Stimulated activated naive B cell treated with anti-CD40 and anti-IgM and Interleukin-4, amounts not matched to agents 10 μg/mL and 1 μg/mL and 100 μg/mL, for 72 hours (primary cell): ENCODE measurements around the gene FBRSL1.

ENCODE experiments used
- ATAC-seq, 2 donors: fragments of 150-1000 bp; cut with Tn5 transposase; replicated peaks; 2 replicates each; pipeline ENCODE4 v1.10.0; 2021; ENCODE audit warnings: moderate library complexity in 1 of 2
- DNase-seq: peaks from one replicate; pipeline ENCODE4 v3.0.0; 2021
- H3K27ac Mint-ChIP-seq: one replicate; pipeline ENCODE4 v1.8.0; 2022; ENCODE audit warnings: mild to moderate bottlenecking, mixed read lengths
- H3K27me3 Mint-ChIP-seq, 2 donors: one replicate each; pipeline ENCODE4 v1.8.0; 2022; ENCODE audit warnings: mixed read lengths in 2 of 2
- H3K36me3 Mint-ChIP-seq, 2 donors: one replicate each; pipeline ENCODE4 v1.8.0; 2022; ENCODE audit warnings: mixed read lengths in 2 of 2, mild to moderate bottlenecking in 1 of 2
- H3K4me1 Mint-ChIP-seq, 2 donors: one replicate each; pipeline ENCODE4 v1.8.0; 2022; ENCODE audit warnings: mixed read lengths in 2 of 2, mild to moderate bottlenecking in 1 of 2
- H3K4me3 Mint-ChIP-seq, 2 donors: one replicate each; pipeline ENCODE4 v1.8.0; 2022; ENCODE audit warnings: mild to moderate bottlenecking in 2 of 2, mixed read lengths in 2 of 2, moderate library complexity in 1 of 2
- H3K9me3 Mint-ChIP-seq, 2 donors: one replicate each; pipeline ENCODE4 v1.8.0; 2022; ENCODE audit warnings: mixed read lengths in 2 of 2, mild to moderate bottlenecking in 1 of 2

FBRSL1 gene

DNA sequence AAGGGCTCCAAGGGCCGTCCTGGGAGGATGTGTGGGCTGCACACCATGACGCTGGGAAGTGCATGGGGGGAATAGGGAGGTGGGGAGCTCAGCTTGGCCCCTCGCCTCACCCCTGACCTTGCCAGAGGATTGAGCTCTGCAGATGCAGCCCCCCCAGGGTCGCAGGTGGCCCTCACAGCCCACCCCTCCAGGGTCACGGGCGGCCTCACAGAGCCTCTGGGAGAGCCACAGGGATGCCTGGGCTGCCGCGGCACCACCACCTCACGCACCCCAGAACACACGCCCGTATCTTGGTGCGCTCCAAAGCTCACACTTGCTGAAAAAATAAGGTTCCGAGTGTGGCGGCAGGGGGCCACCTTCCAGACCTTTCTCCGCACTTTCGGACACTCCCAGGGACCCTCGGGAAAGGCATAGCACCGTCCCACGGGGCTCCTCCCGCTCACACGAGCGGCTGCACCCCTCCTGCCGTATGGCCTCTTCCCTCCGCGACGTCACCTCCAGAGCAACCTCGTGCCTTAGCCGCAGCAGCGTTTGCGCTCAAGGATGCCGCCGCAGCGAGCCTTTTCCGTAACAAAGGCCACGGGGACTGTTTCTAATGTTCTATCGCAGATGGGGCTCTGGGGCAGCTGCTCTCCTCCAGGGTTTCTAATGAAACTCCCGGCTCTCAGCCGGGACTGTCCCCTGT is 9.9 kb upstream of the FBRSL1 start:
- H3K36me3 Mint-ChIP-seq = peaks cover 3 to 4% of the 10 kb centered on the region in 2 donors
- no peak overlapping the region for H3K27ac Mint-ChIP-seq
- ATAC-seq (no peak), DNase-seq (no peak)
- no peak overlapping the region for H3K4me3 Mint-ChIP-seq
- peaks cover 35 to 74% of the 10 kb centered on the region in 2 donors for H3K4me1 Mint-ChIP-seq
- H3K27me3 Mint-ChIP-seq = peaks cover 0 to 12% of the 10 kb centered on the region in 2 donors
- peaks cover 3 to 4% of the 10 kb centered on the region in 2 donors for H3K9me3 Mint-ChIP-seq

GRCh38 chr12:132480623-132481132 is 9.3 kb upstream of the FBRSL1 start:
- peaks cover 2 to 3% of the 10 kb centered on the region in 2 donors for H3K9me3 Mint-ChIP-seq
- H3K36me3 Mint-ChIP-seq = peaks cover 0 to 4% of the 10 kb centered on the region in 2 donors
- no peak for DNase-seq
- no peak for ATAC-seq
- no peak overlapping the region for H3K27ac Mint-ChIP-seq
- peaks cover 35 to 72% of the 10 kb centered on the region in 2 donors for H3K4me1 Mint-ChIP-seq
- no peak overlapping the region for H3K4me3 Mint-ChIP-seq
- H3K27me3 Mint-ChIP-seq = peaks cover 0 to 12% of the 10 kb centered on the region in 2 donors

GRCh38 chr12:132481345-132481744 is 8.6 kb upstream of the FBRSL1 start:
- no peak for DNase-seq
- Mint-ChIP-seq H3K4me3 (no peak overlapping the region), H3K27ac (no peak overlapping the region), H3K4me1 (peaks cover 33 to 66% of the 10 kb centered on the region in 2 donors), H3K9me3 (no peaks in the 10 kb centered on the region), H3K27me3 (peaks cover 0 to 6% of the 10 kb centered on the region in 2 donors), H3K36me3 (no peaks in the 10 kb centered on the region)
- no peak for ATAC-seq

DNA sequence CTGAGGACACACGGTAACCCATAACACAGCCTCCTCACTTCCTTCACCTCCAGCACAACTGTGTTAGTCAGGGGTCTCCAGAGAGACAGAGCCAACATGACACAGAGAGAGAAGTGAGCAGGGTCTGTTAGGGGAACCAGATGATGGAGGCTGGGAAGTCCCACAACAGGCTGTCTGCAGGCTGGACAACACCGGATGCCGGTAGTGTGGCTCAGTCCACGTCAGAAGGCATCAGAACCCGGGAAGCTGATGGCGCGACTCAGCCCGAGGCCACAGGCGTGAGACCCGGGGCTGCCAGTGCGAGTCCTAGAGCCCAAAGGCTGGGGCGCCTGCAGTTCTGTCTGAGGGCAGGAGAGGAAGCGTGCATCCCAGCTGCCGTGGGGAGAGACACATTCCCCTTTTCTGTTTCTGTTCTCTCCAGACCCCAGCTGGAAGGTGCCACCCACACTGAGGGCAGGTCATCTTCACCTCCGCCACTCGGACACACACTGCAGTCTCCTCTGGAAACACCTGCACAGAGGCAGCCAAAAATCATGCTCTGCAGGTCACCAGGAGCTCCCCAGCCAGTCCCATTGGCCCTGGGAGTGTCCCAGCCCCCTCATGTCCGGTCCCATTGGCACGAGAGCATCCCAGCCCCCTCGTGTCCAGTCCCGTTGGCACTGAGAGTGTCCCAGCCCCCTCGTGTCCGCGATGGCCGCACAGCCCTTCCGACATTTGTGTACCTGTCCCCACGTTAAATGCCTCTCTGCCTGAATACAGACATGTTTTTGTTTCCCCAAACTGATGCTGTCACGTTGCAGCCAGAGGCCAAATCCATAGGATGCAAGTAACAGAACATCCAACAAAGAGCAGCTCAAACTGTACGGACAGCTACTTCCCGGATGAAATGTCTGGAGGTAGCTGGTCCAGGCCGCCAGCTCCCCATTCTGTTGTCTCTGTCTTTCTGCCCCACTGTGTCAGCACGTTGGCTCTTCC is 7.9 kb upstream of the FBRSL1 start:
- Mint-ChIP-seq H3K27me3 (peaks cover 0 to 3% of the 10 kb centered on the region in 2 donors), H3K27ac (peak overlapping the region; percentile 44), H3K36me3 (no peaks in the 10 kb centered on the region), H3K4me3 (no peak overlapping the region), H3K9me3 (no peaks in the 10 kb centered on the region), H3K4me1 (peaks cover 29 to 64% of the 10 kb centered on the region in 2 donors)
- ATAC-seq = peak; percentile 66 to 80
- DNase-seq = no peak

DNA sequence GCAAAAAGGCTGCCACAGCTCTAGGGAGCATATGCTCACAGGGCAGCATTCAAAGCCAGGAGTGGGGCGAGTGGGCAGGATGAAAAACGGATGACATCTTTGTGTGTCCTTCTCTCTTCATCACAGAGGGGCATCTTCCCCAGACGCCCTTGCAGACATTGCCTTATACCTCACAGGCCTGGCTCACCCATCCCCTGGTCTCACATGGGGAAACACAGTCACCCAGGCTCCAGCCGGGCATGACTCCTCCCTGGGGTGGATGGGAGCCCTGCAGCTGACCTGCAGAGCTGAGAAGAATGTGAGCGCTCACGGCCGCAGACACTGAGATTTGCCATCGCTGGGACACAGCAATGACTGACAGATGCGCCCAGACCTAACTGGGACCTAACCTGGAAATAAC is 7.2 kb upstream of the FBRSL1 start:
- no peak for DNase-seq
- Mint-ChIP-seq H3K9me3 (no peaks in the 10 kb centered on the region), H3K36me3 (no peaks in the 10 kb centered on the region), H3K27me3 (no peaks in the 10 kb centered on the region), H3K4me1 (peaks cover 31 to 64% of the 10 kb centered on the region in 2 donors), H3K27ac (no peak overlapping the region), H3K4me3 (no peak overlapping the region)
- ATAC-seq = no peak

- Mint-ChIP-seq H3K36me3 (no peaks in the 10 kb centered on the region), H3K9me3 (no peaks in the 10 kb centered on the region)
- DNase-seq = no peak
Observed at GRCh38 chr12:132483208-132483607, 6.7 kb upstream of the FBRSL1 start.

DNA sequence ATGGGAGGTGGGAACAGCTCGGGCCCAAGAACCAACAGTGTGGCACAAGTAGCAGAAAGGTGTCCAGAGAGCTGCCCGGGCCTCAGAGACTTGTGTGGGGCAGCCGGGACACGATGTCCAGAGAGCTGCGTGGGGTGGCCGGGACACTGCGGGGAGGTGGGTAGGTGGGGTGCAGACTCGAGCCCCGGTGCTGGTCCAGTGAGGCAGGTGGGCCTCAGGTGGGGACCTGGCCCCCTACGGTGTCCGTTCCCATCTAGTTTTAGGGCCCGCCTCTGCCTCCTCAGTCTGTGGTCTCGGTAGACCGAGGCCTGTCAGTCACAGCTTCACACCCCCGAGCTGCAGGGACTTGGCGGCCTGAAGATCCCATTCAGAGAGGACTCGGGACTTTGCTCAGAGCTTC is 6.3 kb upstream of the FBRSL1 start:
- DNase-seq = no peak
- H3K4me3 Mint-ChIP-seq = no peak overlapping the region
- H3K27ac Mint-ChIP-seq = no peak overlapping the region
- H3K36me3 Mint-ChIP-seq = no peaks in the 10 kb centered on the region
- peaks cover 35 to 64% of the 10 kb centered on the region in 2 donors for H3K4me1 Mint-ChIP-seq
- no peaks in the 10 kb centered on the region for H3K9me3 Mint-ChIP-seq
- ATAC-seq = no peak
- no peaks in the 10 kb centered on the region for H3K27me3 Mint-ChIP-seq

More at GRCh38 chr12:132483208-132483607, 6.7 kb upstream of the FBRSL1 start:
- Mint-ChIP-seq H3K4me3 (no peak overlapping the region), H3K4me1 (peaks cover 35 to 64% of the 10 kb centered on the region in 2 donors), H3K27me3 (no peaks in the 10 kb centered on the region), H3K27ac (no peak overlapping the region)
- ATAC-seq = no peak

GRCh38 chr12:132484183-132484890 is 5.6 kb upstream of the FBRSL1 start:
- H3K27me3 Mint-ChIP-seq = no peaks in the 10 kb centered on the region
- peaks cover 39 to 63% of the 10 kb centered on the region in 2 donors for H3K4me1 Mint-ChIP-seq
- no peak for DNase-seq
- no peaks in the 10 kb centered on the region for H3K36me3 Mint-ChIP-seq
- H3K27ac Mint-ChIP-seq = no peak overlapping the region
- H3K4me3 Mint-ChIP-seq = no peak overlapping the region
- H3K9me3 Mint-ChIP-seq = no peaks in the 10 kb centered on the region
- ATAC-seq = no peak

DNA sequence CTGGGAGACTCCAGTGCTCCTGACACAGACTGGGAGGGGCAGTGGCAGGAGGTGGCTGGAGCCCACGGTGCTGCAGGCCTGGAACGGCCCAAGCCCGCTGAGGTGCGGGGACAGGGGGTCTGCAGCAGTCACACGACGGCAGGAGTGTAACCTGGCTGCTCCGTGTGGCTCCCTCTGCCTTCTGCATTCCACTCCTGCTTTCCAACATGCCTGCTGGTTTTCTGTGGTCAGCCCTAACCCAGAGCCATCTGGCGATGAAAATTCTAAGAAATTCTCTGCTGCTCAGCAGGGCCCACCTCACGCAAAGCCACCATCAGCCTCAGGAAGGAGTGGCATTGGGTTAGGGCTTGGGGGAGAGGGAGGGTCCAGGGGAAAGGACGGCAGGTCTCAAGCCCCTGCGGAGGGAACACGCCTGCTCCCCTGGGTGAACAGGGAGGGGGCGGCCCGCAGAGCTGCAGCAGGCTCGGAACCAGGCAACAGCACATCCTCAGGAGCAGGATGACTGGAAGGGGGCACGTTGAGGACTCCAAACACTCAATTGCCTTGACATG is 5.0 kb upstream of the FBRSL1 start:
- no peak for ATAC-seq
- Mint-ChIP-seq H3K27ac (no peak overlapping the region), H3K9me3 (no peaks in the 10 kb centered on the region)

DNA sequence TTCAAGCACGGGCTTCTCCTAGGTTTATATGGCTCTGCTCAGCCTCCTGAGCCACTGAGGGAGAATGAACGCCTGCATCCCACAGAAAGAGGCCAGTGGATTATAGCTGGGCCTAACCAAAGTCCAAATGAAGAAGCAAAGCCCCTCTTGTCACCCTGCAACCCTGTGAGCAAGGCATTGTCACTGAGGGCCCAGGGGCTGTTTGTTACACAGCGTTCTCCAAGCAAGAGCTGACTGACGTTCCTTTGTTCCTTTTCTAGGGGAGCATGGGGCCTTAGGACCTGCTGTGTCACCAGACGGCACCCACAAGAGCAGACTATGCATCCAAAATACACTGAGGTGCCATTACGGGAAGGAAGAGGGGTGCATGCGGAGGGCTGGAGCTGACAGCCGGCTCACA is 4.3 kb upstream of the FBRSL1 start:
- Mint-ChIP-seq H3K27ac (no peak overlapping the region), H3K36me3 (no peaks in the 10 kb centered on the region), H3K9me3 (no peaks in the 10 kb centered on the region), H3K27me3 (no peaks in the 10 kb centered on the region), H3K4me3 (no peak overlapping the region), H3K4me1 (peaks cover 39 to 58% of the 10 kb centered on the region in 2 donors)
- DNase-seq = no peak
- no peak for ATAC-seq

More for the DNA sequence above, 5.0 kb upstream of the FBRSL1 start:
- Mint-ChIP-seq H3K4me1 (peaks cover 39 to 58% of the 10 kb centered on the region in 2 donors), H3K36me3 (no peaks in the 10 kb centered on the region), H3K4me3 (no peak overlapping the region), H3K27me3 (no peaks in the 10 kb centered on the region)
- no peak for DNase-seq

DNA sequence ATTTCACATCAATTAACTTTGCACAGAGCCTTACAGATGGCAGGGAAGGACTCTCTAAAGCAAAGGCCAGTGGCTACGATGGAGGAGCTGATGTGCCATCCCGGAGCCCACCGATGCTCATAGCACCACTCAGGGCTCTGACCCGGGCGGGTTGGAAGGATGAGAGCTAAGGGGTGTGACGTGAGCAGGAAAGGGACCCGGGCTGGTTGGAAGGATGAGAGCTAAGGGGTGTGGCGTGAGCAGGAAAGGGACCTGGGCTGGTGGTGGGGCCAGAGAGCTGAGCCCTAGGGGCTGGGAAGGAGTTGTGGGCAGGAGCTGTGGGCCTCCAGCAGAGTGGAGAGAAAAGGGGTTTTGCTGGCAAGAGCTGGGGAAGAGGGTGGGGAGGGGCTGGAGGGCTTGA is 3.8 kb upstream of the FBRSL1 start:
- Mint-ChIP-seq H3K4me3 (no peak overlapping the region), H3K36me3 (peaks cover 0 to 2% of the 10 kb centered on the region in 2 donors), H3K27me3 (no peaks in the 10 kb centered on the region), H3K27ac (no peak overlapping the region), H3K4me1 (peaks cover 36 to 55% of the 10 kb centered on the region in 2 donors), H3K9me3 (no peaks in the 10 kb centered on the region)
- ATAC-seq = no peak
- DNase-seq = no peak

DNA sequence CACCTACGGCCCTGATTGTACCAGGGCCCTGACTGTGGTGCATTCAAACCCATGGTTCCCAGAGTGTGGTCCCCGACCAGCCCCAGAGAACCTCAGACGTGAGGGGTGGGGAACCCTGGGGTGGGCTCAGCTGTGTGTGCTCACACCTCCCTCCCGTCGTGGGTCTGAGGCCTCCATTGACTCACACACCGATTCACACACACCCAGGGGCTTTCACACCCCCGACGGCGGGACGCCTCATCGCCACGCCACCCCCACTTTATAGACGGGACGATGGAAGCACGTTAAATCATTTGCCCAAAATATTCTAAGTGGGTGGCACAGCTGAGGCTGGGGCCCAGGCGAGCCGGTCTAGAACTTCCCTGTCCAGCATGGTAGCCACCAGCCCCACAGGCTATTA is 3.4 kb upstream of the FBRSL1 start:
- H3K4me1 Mint-ChIP-seq = peaks cover 35 to 55% of the 10 kb centered on the region in 2 donors
- no peaks in the 10 kb centered on the region for H3K9me3 Mint-ChIP-seq
- peaks cover 0 to 2% of the 10 kb centered on the region in 2 donors for H3K36me3 Mint-ChIP-seq
- ATAC-seq (no peak), DNase-seq (no peak)
- H3K27me3 Mint-ChIP-seq = no peaks in the 10 kb centered on the region
- no peak overlapping the region for H3K4me3 Mint-ChIP-seq
- H3K27ac Mint-ChIP-seq = no peak overlapping the region

GRCh38 chr12:132487311-132487741 is 2.6 kb upstream of the FBRSL1 start:
- H3K4me1 Mint-ChIP-seq = peaks cover 36 to 55% of the 10 kb centered on the region in 2 donors
- peak overlapping the region; percentile 62 for H3K27ac Mint-ChIP-seq
- peaks cover 4 to 5% of the 10 kb centered on the region in 2 donors for H3K36me3 Mint-ChIP-seq
- H3K27me3 Mint-ChIP-seq = no peaks in the 10 kb centered on the region
- no peaks in the 10 kb centered on the region for H3K9me3 Mint-ChIP-seq
- DNase-seq = no peak
- peak overlapping the region; percentile 41 to 87 for H3K4me3 Mint-ChIP-seq
- ATAC-seq = no peak
